ENCODE data around the gene RIPPLY3.

RIPPLY3 gene

DNA sequence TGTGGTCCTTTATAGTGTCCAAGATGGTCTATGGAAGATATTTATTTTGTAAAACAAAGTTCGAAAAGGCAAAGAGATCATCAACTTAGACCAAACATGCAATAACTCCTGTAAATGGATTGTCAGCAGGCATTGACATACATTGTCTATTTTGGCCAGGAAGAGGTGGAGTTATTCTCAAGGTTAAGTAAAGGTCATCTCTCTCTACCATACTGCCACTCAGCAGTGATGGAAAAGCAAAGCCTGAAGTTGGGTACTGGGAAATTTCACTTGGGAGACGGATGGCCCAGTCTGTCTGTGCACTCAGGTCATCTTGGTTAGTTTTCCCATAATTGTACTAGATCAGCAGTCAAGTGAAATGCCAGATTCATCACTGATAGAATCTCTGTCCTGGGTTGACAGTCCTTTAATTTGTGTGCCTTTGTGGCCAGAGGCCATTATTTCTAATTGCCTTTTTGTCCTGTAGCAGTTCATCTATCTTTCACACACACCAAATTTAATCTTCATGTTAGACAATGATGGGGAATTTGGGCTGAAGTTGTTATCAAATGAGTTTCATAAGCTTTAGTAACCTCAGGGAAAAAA is 48.9 kb downstream of the RIPPLY3 start:
- no peak for DNase-seq (ENCODE audit: low read depth, low spot score)
- Histone ChIP-seq H3K9ac (ENCODE audit: insufficient read length, low read depth) (no peak overlapping the region), H3K9me3 (ENCODE audit: insufficient read depth, low read length) (peaks cover 19% of the 10 kb centered on the region; the same call in 1 of the 2 replicates), H3K4me3 (ENCODE audit: insufficient read length, low read depth) (no peak overlapping the region), H3K27me3 (ENCODE audit: insufficient read depth, insufficient read length) (no peaks in the 10 kb centered on the region), H3K4me1 (ENCODE audit: insufficient read depth, insufficient read length) (peaks cover 5% of the 10 kb centered on the region), H3K36me3 (ENCODE audit: insufficient read depth, insufficient read length, low read length) (no peaks in the 10 kb centered on the region)
- TF ChIP-seq SUZ12 (IDR thresholded peaks at IDR 0.05; ENCODE audit: extremely low read depth, insufficient read depth, insufficient read length) (no peak), ZNF274 (IDR thresholded peaks at IDR 0.05; ENCODE audit: low read depth, low read length) (no peak), YY1 (IDR thresholded peaks at IDR 0.05; ENCODE audit: insufficient read depth, insufficient read length) (no peak)

DNA sequence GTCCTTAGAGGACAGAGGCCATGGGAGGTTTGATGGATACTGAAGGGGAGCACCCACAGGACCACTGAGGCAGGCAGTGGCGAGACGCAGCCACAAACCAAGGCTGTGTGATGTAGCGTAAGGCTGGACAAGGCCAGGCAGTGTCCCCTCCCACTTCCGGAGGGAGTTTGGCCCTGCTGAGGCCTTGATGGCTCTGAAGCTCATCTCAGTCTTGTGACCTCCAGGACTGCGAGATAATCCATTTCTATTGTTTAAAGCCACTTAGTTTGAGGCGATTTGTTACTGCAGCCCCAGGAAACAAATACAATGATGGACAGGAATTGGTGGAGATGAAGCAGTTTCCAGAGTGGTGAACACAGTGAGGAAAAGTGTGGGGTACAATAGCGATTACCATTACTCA is 51.1 kb downstream of the RIPPLY3 start:
- H3K9ac ChIP-seq (ENCODE audit: insufficient read length, low read depth) = no peak overlapping the region
- DNase-seq (ENCODE audit: low read depth, low spot score) = no peak
- no peak for TF ChIP-seq SUZ12 (IDR thresholded peaks at IDR 0.05; ENCODE audit: extremely low read depth, insufficient read depth, insufficient read length)
- no peak for TF ChIP-seq YY1 (IDR thresholded peaks at IDR 0.05; ENCODE audit: insufficient read depth, insufficient read length)
- no peak for TF ChIP-seq ZNF274 (IDR thresholded peaks at IDR 0.05; ENCODE audit: low read depth, low read length)
- H3K4me1 ChIP-seq (ENCODE audit: insufficient read depth, insufficient read length) = peaks cover 11% of the 10 kb centered on the region
- no peak overlapping the region for H3K4me3 ChIP-seq (ENCODE audit: insufficient read length, low read depth)
- peaks cover 19% of the 10 kb centered on the region; the same call in 1 of the 2 replicates for H3K9me3 ChIP-seq (ENCODE audit: insufficient read depth, low read length)
- H3K36me3 ChIP-seq (ENCODE audit: insufficient read depth, insufficient read length, low read length) = no peaks in the 10 kb centered on the region
- no peaks in the 10 kb centered on the region for H3K27me3 ChIP-seq (ENCODE audit: insufficient read depth, insufficient read length)

DNA sequence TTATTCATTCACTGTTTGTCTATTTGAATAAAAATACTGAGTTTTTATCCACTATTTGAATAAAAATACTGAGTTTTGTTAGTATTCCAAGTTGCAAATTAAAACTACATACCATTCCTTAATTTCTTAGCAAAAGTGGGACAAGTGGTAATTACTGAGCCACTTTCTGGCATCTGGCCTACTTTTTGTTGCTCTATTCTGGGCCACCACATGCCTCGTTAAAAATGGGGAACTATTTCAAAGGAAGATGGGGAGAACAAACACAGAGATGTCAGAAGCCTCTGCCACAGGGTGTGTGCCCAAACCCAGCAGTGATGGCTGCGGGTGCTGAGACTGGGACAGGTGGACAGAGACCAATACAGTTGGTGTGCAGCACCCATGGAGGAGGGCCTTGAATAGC is 51.8 kb downstream of the RIPPLY3 start:
- H3K36me3 ChIP-seq (ENCODE audit: insufficient read depth, insufficient read length, low read length) = no peaks in the 10 kb centered on the region
- no peak for DNase-seq (ENCODE audit: low read depth, low spot score)
- H3K9ac ChIP-seq (ENCODE audit: insufficient read length, low read depth) = no peak overlapping the region
- H3K27me3 ChIP-seq (ENCODE audit: insufficient read depth, insufficient read length) = no peaks in the 10 kb centered on the region
- H3K4me3 ChIP-seq (ENCODE audit: insufficient read length, low read depth) = no peak overlapping the region
- peaks cover 19% of the 10 kb centered on the region; the same call in 1 of the 2 replicates for H3K9me3 ChIP-seq (ENCODE audit: insufficient read depth, low read length)
- H3K4me1 ChIP-seq (ENCODE audit: insufficient read depth, insufficient read length) = peaks cover 11% of the 10 kb centered on the region
- TF ChIP-seq SUZ12 (IDR thresholded peaks at IDR 0.05; ENCODE audit: extremely low read depth, insufficient read depth, insufficient read length) (no peak), YY1 (IDR thresholded peaks at IDR 0.05; ENCODE audit: insufficient read depth, insufficient read length) (no peak), ZNF274 (IDR thresholded peaks at IDR 0.05; ENCODE audit: low read depth, low read length) (no peak)

DNA sequence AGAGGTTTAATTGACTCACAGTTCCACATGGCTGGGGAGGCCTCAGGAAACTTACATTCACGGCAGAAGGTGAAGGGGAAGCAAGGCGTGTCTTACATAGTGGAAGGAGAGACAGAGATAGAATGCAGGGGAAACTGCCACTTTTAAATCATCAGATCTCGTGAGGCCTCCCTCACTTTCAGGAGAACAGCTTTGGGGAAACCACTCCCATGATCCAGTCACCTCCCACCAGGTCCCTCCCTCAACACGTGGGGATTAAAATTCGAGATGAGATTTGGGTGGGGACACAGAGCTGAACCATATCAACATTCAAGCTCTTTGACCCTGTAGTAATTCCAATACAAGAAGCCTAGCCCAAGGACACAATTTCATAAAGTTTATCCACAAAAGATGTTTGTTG is 52.7 kb downstream of the RIPPLY3 start:
- Histone ChIP-seq H3K9ac (ENCODE audit: insufficient read length, low read depth) (no peak overlapping the region), H3K4me1 (ENCODE audit: insufficient read depth, insufficient read length) (peaks cover 11% of the 10 kb centered on the region), H3K9me3 (ENCODE audit: insufficient read depth, low read length) (peaks cover 19% of the 10 kb centered on the region; the same call in 1 of the 2 replicates), H3K36me3 (ENCODE audit: insufficient read depth, insufficient read length, low read length) (no peaks in the 10 kb centered on the region), H3K27me3 (ENCODE audit: insufficient read depth, insufficient read length) (no peaks in the 10 kb centered on the region), H3K4me3 (ENCODE audit: insufficient read length, low read depth) (no peak overlapping the region)
- no peak for DNase-seq (ENCODE audit: low read depth, low spot score)
- TF ChIP-seq ZNF274 (IDR thresholded peaks at IDR 0.05; ENCODE audit: low read depth, low read length) = no peak
- TF ChIP-seq YY1 (IDR thresholded peaks at IDR 0.05; ENCODE audit: insufficient read depth, insufficient read length) = no peak
- no peak for TF ChIP-seq SUZ12 (IDR thresholded peaks at IDR 0.05; ENCODE audit: extremely low read depth, insufficient read depth, insufficient read length)

DNA sequence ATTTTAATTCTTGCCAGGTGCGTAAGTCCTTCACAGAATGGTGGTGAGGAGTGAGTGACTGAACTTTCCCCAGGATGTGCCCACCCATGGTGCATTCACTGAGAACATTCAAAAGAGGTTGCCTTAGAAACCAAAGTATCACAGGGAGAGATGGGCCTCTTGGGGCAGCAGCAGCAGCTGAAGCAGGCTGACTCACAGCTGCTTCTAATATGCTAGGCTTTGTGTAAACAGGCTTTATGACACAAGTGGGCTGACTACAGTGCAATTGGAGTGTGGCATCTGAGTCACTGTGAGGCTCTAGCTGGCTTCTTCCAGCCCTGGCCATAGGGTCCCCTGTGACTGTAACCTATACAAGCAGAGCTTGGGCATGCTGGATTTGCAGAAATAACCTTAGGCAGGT is 53.8 kb downstream of the RIPPLY3 start:
- peaks cover 8% of the 10 kb centered on the region for H3K36me3 ChIP-seq (ENCODE audit: insufficient read depth, insufficient read length, low read length)
- no peak overlapping the region for H3K4me3 ChIP-seq (ENCODE audit: insufficient read length, low read depth)
- DNase-seq (ENCODE audit: low read depth, low spot score) = peak; percentile 86
- TF ChIP-seq SUZ12 (IDR thresholded peaks at IDR 0.05; ENCODE audit: extremely low read depth, insufficient read depth, insufficient read length) = no peak
- TF ChIP-seq YY1 (IDR thresholded peaks at IDR 0.05; ENCODE audit: insufficient read depth, insufficient read length) = no peak
- peaks cover 19% of the 10 kb centered on the region; the same call in 1 of the 2 replicates for H3K9me3 ChIP-seq (ENCODE audit: insufficient read depth, low read length)
- peaks cover 11% of the 10 kb centered on the region for H3K4me1 ChIP-seq (ENCODE audit: insufficient read depth, insufficient read length)
- H3K9ac ChIP-seq (ENCODE audit: insufficient read length, low read depth) = no peak overlapping the region
- no peaks in the 10 kb centered on the region for H3K27me3 ChIP-seq (ENCODE audit: insufficient read depth, insufficient read length)

DNA sequence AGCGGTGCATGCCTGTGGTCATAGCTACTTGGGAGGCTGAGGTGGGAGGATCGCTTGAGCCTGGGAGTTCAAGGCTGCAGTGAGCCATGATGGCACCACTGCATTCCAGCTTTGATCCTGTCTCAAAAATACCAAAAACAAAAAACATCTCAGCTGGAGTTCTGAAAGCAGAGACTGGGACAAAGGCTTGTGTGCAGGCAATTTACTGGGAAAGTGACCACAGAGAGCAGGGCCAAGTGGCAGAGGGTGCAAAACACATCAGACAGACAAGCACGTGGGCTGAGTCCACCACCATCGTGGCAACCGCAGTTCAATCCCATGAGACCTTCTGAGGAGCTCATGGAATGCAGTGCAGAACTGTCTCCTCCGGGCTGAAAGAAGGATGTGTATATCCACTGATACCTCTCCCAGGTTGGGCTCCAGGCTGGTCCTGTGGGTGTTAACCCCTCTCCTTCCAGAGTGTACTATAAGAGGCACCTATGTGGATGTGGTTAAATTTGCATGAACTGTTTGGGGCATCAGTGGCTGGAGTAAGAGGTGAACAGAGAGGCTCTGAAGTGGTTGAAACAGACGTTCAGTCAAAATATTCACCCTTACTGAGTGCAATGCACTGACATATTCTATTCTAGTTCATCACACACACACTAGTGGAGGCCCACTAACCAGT is 55.6 kb downstream of the RIPPLY3 start:
- no peak overlapping the region for H3K4me3 ChIP-seq (ENCODE audit: insufficient read length, low read depth)
- no peak for TF ChIP-seq ZNF274 (IDR thresholded peaks at IDR 0.05; ENCODE audit: low read depth, low read length)
- peaks cover 11% of the 10 kb centered on the region for H3K4me1 ChIP-seq (ENCODE audit: insufficient read depth, insufficient read length)
- H3K36me3 ChIP-seq (ENCODE audit: insufficient read depth, insufficient read length, low read length) = peaks cover 17% of the 10 kb centered on the region
- peaks cover 6% of the 10 kb centered on the region; the same call in 1 of the 2 replicates for H3K9me3 ChIP-seq (ENCODE audit: insufficient read depth, low read length)
- DNase-seq (ENCODE audit: low read depth, low spot score) = no peak
- no peaks in the 10 kb centered on the region for H3K27me3 ChIP-seq (ENCODE audit: insufficient read depth, insufficient read length)
- no peak overlapping the region for H3K9ac ChIP-seq (ENCODE audit: insufficient read length, low read depth)

DNA sequence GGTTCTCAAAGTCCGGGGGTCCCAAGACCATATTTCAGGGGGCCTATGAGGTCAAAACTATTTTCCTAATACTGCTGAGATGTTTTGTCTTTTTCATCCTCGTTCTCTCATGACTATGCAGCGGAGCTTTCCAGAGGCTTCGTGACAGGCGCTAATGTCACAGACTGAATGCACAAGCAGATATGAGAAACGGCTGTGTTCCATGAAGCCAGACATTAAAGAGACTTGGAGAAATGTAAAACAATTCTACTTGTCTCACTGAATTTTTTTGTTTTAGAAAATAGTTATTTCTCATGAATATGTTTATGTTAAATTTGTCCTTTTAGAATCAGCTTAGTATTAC is 56.1 kb downstream of the RIPPLY3 start:
- no peaks in the 10 kb centered on the region for H3K27me3 ChIP-seq (ENCODE audit: insufficient read depth, insufficient read length)
- H3K4me3 ChIP-seq (ENCODE audit: insufficient read length, low read depth) = no peak overlapping the region
- H3K4me1 ChIP-seq (ENCODE audit: insufficient read depth, insufficient read length) = peaks cover 11% of the 10 kb centered on the region
- TF ChIP-seq YY1 (IDR thresholded peaks at IDR 0.05; ENCODE audit: insufficient read depth, insufficient read length) = no peak
- no peak overlapping the region for H3K9ac ChIP-seq (ENCODE audit: insufficient read length, low read depth)
- DNase-seq (ENCODE audit: low read depth, low spot score) = no peak
- H3K9me3 ChIP-seq (ENCODE audit: insufficient read depth, low read length) = peaks cover 1% of the 10 kb centered on the region; the same call in 1 of the 2 replicates
- peaks cover 19% of the 10 kb centered on the region for H3K36me3 ChIP-seq (ENCODE audit: insufficient read depth, insufficient read length, low read length)
